22Rv1 (cell line): ENCODE results near the gene ERP27.

Source experiments
- H3K27ac ChIP-seq: fragments of 450-650 bp; 2 replicates; pipeline ENCODE4 v1.5.1; 2017
- CTCF ChIP-seq: fragments of 450-650 bp; IDR thresholded peaks from 2 replicates; pipeline ENCODE4 v1.5.1; 2017; ENCODE audit warnings: mild to moderate bottlenecking
- ZFX ChIP-seq: fragments of 450-650 bp; IDR thresholded peaks from 2 replicates; pipeline ENCODE4 v1.6.1; 2017; ENCODE audit warnings: antibody characterized with exemption, borderline replicate concordance

The ERP27 gene

GRCh38 chr12:14981049-14981448, 42.7 kb upstream of the ERP27 start:
- H3K27ac ChIP-seq, result no peak overlapping the region
- TF ChIP-seq ZFX, result no peak
- no peak for TF ChIP-seq CTCF

- H3K27ac ChIP-seq, result no peak overlapping the region
- no peak for TF ChIP-seq ZFX
- no peak for TF ChIP-seq CTCF
Observed at GRCh38 chr12:14979468-14979867, 41.1 kb upstream of the ERP27 start.

- no peak overlapping the region for H3K27ac ChIP-seq
- TF ChIP-seq CTCF (no peak), ZFX (no peak)
Observed at GRCh38 chr12:14976658-14977057, 38.3 kb upstream of the ERP27 start.

- TF ChIP-seq CTCF (no peak), ZFX (no peak)
- H3K27ac ChIP-seq, result no peak overlapping the region
Observed at GRCh38 chr12:14975457-14975856, 37.1 kb upstream of the ERP27 start.

- H3K27ac ChIP-seq, result no peak overlapping the region
- TF ChIP-seq ZFX (no peak), CTCF (no peak)
Observed at GRCh38 chr12:14974633-14975032, 36.3 kb upstream of the ERP27 start.

GRCh38 chr12:14972816-14973215, 34.5 kb upstream of the ERP27 start, which contains the start of gene PDE6H:
Gene PDE6H (plus strand): TSS chr12:14973042. CDS start chr12:14978013, 4,971 bp downstream.
- TF ChIP-seq ZFX (no peak), CTCF (no peak)
- H3K27ac ChIP-seq, result no peak within 1 kb of the TSS

- no peak overlapping the region for H3K27ac ChIP-seq
- no peak for TF ChIP-seq CTCF
- no peak for TF ChIP-seq ZFX
Observed at GRCh38 chr12:14970473-14970872, 32.1 kb upstream of the ERP27 start.
